SK-N-SH (cell line): ENCODE data around the gene BRINP3. TPM values are rescaled to one million over a fixed set of nuclear protein-coding genes. Genes with fewer than 3 reads are reported as not detected.
A peak's percentile ranks its signal among the peaks of the same experiment; 100 is the strongest.

Experiments used
- CTCF ChIA-PET: fragments of 300-600, 350-600 bp; formaldehyde crosslinking; extraction: SDS; loops from one replicate; lab custom pipeline; 2021; lab: Yijun Ruan, JAX
- POLR2A ChIA-PET: fragments of 350-600 bp; sonication (Branson Sonifier 250); formaldehyde crosslinking; extraction: SDS; loops from one replicate; lab custom pipeline; 2020; ENCODE audit warnings: antibody characterized with exemption, inconsistent platforms; lab: Yijun Ruan, JAX
- DNase-seq: peaks from one replicate; pipeline ENCODE4 v3.0.0; 2012
- H2AFZ ChIP-seq: fragments of 200-600 bp; sonication (generic); 2 replicates; pipeline ENCODE4 v1.8.1; 2016; ENCODE audit warnings: antibody characterized with exemption, mild to moderate bottlenecking, low read depth
- H3F3A ChIP-seq: fragments of 200-600 bp; sonication (generic); replicated peaks from 2 replicates; pipeline ENCODE3; 2016; ENCODE audit warnings: antibody characterized with exemption, mild to moderate bottlenecking; ENCODE audit not compliant: insufficient read depth
- H3K27ac ChIP-seq, 2 experiments: fragments of 200-500 bp in 1 of 2; fragments of 200-600 bp in 1 of 2; sonication (Bioruptor generic) in 1 of 2; sonication (generic), shearing (Covaris generic) in 1 of 2; 2 replicates each; pipeline versions ENCODE4 v1.5.1 to v1.6.1; 2014 to 2016; ENCODE audit warnings: low read depth in 2 of 2, inconsistent platforms in 1 of 2, low read length in 1 of 2, mild to moderate bottlenecking in 1 of 2, mixed read lengths in 1 of 2
- H3K27me3 ChIP-seq: fragments of 200-600 bp; sonication (generic), shearing (Covaris generic); 2 replicates; pipeline ENCODE4 v1.6.1; 2016; ENCODE audit warnings: mixed run types; ENCODE audit not compliant: insufficient read depth
- H3K36me3 ChIP-seq, 2 experiments: fragments of 200-500 bp in 1 of 2; fragments of 200-600 bp in 1 of 2; sonication (Bioruptor generic) in 1 of 2; sonication (generic) in 1 of 2; replicated peaks in 1 of 2; 2 replicates each; pipeline versions ENCODE3 to v1.5.1; 2014 to 2016; ENCODE audit warnings: low read length in 1 of 2, mild to moderate bottlenecking in 1 of 2; ENCODE audit not compliant: insufficient read depth in 2 of 2, control insufficient read depth in 1 of 2
- H3K4me1 ChIP-seq, 2 experiments: fragments of 200-500 bp in 1 of 2; fragments of 200-600 bp in 1 of 2; sonication (Bioruptor generic) in 1 of 2; sonication (generic), shearing (Covaris generic) in 1 of 2; 2 replicates each; pipeline versions ENCODE4 v1.5.1 to v1.6.1; 2014 to 2016; ENCODE audit warnings: low read depth in 1 of 2, low read length in 1 of 2, mixed run types in 1 of 2; ENCODE audit not compliant: insufficient read depth in 2 of 2, control insufficient read depth in 1 of 2
- H3K4me2 ChIP-seq: fragments of 200-600 bp; sonication (generic), shearing (Covaris generic); 2 replicates; pipeline ENCODE4 v1.6.1; 2017; ENCODE audit warnings: mixed run types
- H3K4me3 ChIP-seq, 2 experiments: fragments of 200-500 bp in 1 of 2; fragments of 200-600 bp in 1 of 2; sonication (Bioruptor generic) in 1 of 2; sonication (generic), shearing (Covaris generic) in 1 of 2; 2 replicates each; pipeline versions ENCODE4 v1.5.1 to v1.8.1; 2014 to 2016; ENCODE audit warnings: low read depth in 2 of 2, inconsistent platforms in 1 of 2, low read length in 1 of 2, mild to moderate bottlenecking in 1 of 2, mixed read lengths in 1 of 2, moderate library complexity in 1 of 2
- H3K79me2 ChIP-seq: fragments of 200-600 bp; sonication (generic); 2 replicates; pipeline ENCODE4 v1.8.1; 2017; ENCODE audit warnings: mild to moderate bottlenecking; ENCODE audit not compliant: insufficient read depth
- H3K9ac ChIP-seq: fragments of 200-600 bp; sonication (generic); 2 replicates; pipeline ENCODE4 v1.6.1; 2017; ENCODE audit warnings: mixed run types
- H3K9me2 ChIP-seq: fragments of 200-600 bp; sonication (generic); 2 replicates; pipeline ENCODE4 v1.6.1; 2017; ENCODE audit warnings: mixed run types
- H3K9me3 ChIP-seq: fragments of 200-600 bp; sonication (generic); 2 replicates; pipeline ENCODE4 v1.6.1; 2017; ENCODE audit warnings: mixed run types, mild to moderate bottlenecking, moderate library complexity
- H4K20me1 ChIP-seq: fragments of 200-600 bp; sonication (generic); 2 replicates; pipeline ENCODE4 v1.6.1; 2017; ENCODE audit warnings: mild to moderate bottlenecking, mixed run types; ENCODE audit not compliant: insufficient read depth
- CHD2 ChIP-seq: fragments of 150-350 bp; IDR thresholded peaks from 2 replicates; pipeline ENCODE4 v1.6.1; 2018; ENCODE audit warnings: low read length; ENCODE audit not compliant: partially characterized antibody
- EP300 ChIP-seq, 2 experiments: IDR thresholded peaks; 2 replicates each; pipeline versions ENCODE4 v1.4.0 to v1.6.1; 2012; ENCODE audit warnings: borderline replicate concordance in 1 of 2, low read depth in 1 of 2, low read length in 1 of 2
- FOSL2 ChIP-seq: IDR thresholded peaks from 2 replicates; pipeline ENCODE4 v1.4.0; 2012; ENCODE audit warnings: low read depth, mild to moderate bottlenecking, moderate library complexity, borderline replicate concordance
- FOXJ3 ChIP-seq: sonication (generic); formaldehyde crosslinking; IDR thresholded peaks from 2 replicates; pipeline ENCODE4 v1.5.1; 2020; ENCODE audit warnings: mild to moderate bottlenecking, missing genetic modification reagents
- FOXM1 ChIP-seq: IDR thresholded peaks from 2 replicates; pipeline ENCODE4 v1.4.0; 2012; ENCODE audit warnings: low read depth, mild to moderate bottlenecking
- IRF3 ChIP-seq: fragments of 150-350 bp; IDR thresholded peaks from 2 replicates; pipeline ENCODE4 v1.6.1; 2016; ENCODE audit warnings: mild to moderate bottlenecking, low read depth, low read length
- MAX ChIP-seq: IDR thresholded peaks from 2 replicates; pipeline ENCODE4 v1.4.0; 2012; ENCODE audit warnings: low read depth
- MEF2A ChIP-seq: IDR thresholded peaks from 2 replicates; pipeline ENCODE4 v1.4.0; 2012; ENCODE audit warnings: low read depth, borderline replicate concordance
- MXI1 ChIP-seq: IDR thresholded peaks from 2 replicates; pipeline ENCODE4 v1.6.1; 2012; ENCODE audit warnings: mild to moderate bottlenecking, low read depth, low read length, improper control_type of control experiment
- NFIC ChIP-seq: IDR thresholded peaks from 2 replicates; pipeline ENCODE4 v1.4.0; 2012; ENCODE audit warnings: borderline replicate concordance
- NRF1 ChIP-seq: IDR thresholded peaks from 2 replicates; pipeline ENCODE4 v1.6.1; 2012; ENCODE audit warnings: low read depth, mild to moderate bottlenecking, low read length
- PBX3 ChIP-seq: IDR thresholded peaks from 2 replicates; pipeline ENCODE4; 2012
- POLR2AphosphoS5 ChIP-seq: IDR thresholded peaks from 2 replicates; pipeline ENCODE4 v1.6.1; 2012; ENCODE audit warnings: low read depth, low read length
- RCOR1 ChIP-seq: fragments of 150-350 bp; IDR thresholded peaks from 2 replicates; pipeline ENCODE4 v1.6.1; 2017; ENCODE audit warnings: antibody characterized with exemption, low read length
- REST ChIP-seq: IDR thresholded peaks from 2 replicates; pipeline ENCODE4 v1.6.1; 2012; ENCODE audit warnings: mild to moderate bottlenecking, low read depth, low read length, moderate library complexity
- RFX5 ChIP-seq: IDR thresholded peaks from 2 replicates; pipeline ENCODE4 v1.6.1; 2012; ENCODE audit warnings: mild to moderate bottlenecking, improper control_type of control experiment, low read length
- SIN3A ChIP-seq: IDR thresholded peaks from 2 replicates; pipeline ENCODE4 v1.6.1; 2012; ENCODE audit warnings: low read depth, mild to moderate bottlenecking, low read length, moderate library complexity, borderline replicate concordance
- SMC3 ChIP-seq: IDR thresholded peaks from 2 replicates; pipeline ENCODE4 v1.6.1; 2012; ENCODE audit warnings: low read depth, low read length, improper control_type of control experiment
- TAF1 ChIP-seq: IDR thresholded peaks from 2 replicates; pipeline ENCODE4 v1.6.1; 2012; ENCODE audit warnings: low read depth, mild to moderate bottlenecking, low read length, moderate library complexity, borderline replicate concordance
- TCF12 ChIP-seq: IDR thresholded peaks from 2 replicates; pipeline ENCODE4 v1.4.0; 2012
- TEAD4 ChIP-seq: IDR thresholded peaks from 2 replicates; pipeline ENCODE4 v1.4.0; 2012; ENCODE audit warnings: mild to moderate bottlenecking, borderline replicate concordance; ENCODE audit not compliant: insufficient read depth
- USF1 ChIP-seq: IDR thresholded peaks from 2 replicates; pipeline ENCODE4 v1.4.0; 2012; ENCODE audit warnings: low read depth, borderline replicate concordance
- YY1 ChIP-seq: IDR thresholded peaks from 2 replicates; pipeline ENCODE4 v1.4.0; 2012; ENCODE audit warnings: low read depth, mild to moderate bottlenecking
- ZBTB33 ChIP-seq: IDR thresholded peaks from 2 replicates; pipeline ENCODE4 v1.4.0; 2012; ENCODE audit warnings: low read depth, borderline replicate concordance
- WGBS: methylation state at CpG from one replicate; pipeline ENCODE4 v1.1.6; 2017; ENCODE audit warnings: low lambda C conversion rate; 5-methylcytosine and 5-hydroxymethylcytosine counted together
- polyA plus RNA-seq, 3 experiments: library from polyadenylated mRNA; depleted of rRNA; stranded (reverse); fragments of >200 nt; gene quantifications; 2 replicates each; pipeline ENCODE4 v1.2.3, GENCODE V29; 2012
- TF ChIP-seq, protein P1 (sequence below): fragments of 150-350 bp; IDR thresholded peaks from 2 replicates; pipeline ENCODE4 v1.6.1; 2017; ENCODE audit warnings: antibody characterized with exemption, low read length, low read depth, borderline replicate concordance

BRINP3 gene
- polyA plus RNA-seq, 1 of the 3 experiments (the other 2 are of a cell fraction) = not detected

DNA sequence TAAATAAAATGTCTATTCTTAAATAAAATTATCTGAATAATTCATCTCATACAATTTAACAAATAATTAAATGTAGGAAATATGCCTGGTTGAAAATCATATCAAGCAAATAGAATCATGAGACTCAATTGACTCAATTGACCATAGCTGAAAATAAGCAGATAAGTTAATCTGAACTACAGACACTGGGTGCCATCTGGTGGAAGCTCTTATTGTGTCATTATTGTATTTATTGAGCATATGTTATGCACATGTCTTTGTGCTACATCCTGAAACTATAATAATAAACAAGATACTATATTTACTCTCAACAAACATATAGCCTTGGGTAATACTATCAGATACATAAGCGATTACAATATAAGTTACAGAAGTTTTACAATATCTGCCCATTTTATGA is 41.0 kb downstream of the BRINP3 start:
- 45% methylated on average over 1 of the region's 1 CpG for WGBS
- CTCF ChIA-PET = interaction anchor here (0.6 to 1.8 kb wide), 5 partner anchors 17 to 1654 kb away, joined by 3 to 8 read pairs (median 3); no protein-coding TSS in a partner anchor
- TF ChIP-seq TCF12 = no peak
- no peak for TF ChIP-seq ZBTB33
- no peak for TF ChIP-seq RFX5
- TF ChIP-seq REST = no peak
- TF ChIP-seq FOXJ3 = no peak
- TF ChIP-seq MAX = no peak
- peak; percentile 36; the same call in 1 of the 2 replicates for TF ChIP-seq SMC3
- TF ChIP-seq NFIC = no peak
- TF ChIP-seq USF1 = no peak
- TF ChIP-seq YY1 = no peak
- TF ChIP-seq FOXM1 = no peak
- no peak for TF ChIP-seq POLR2AphosphoS5
- TF ChIP-seq RCOR1 = peak; percentile 66; the same call in 1 of the 2 replicates
- no peak for TF ChIP-seq NRF1
- TF ChIP-seq MXI1 = no peak
- peak in 1 of 2 experiments; percentile 63; a peak in 1 of 4 replicates for TF ChIP-seq EP300 (IDR thresholded peaks at IDR 0.05; ENCODE audit: borderline replicate concordance in 1 of 2, low read depth in 1 of 2, low read length in 1 of 2)
- no peak for TF ChIP-seq TAF1
- TF ChIP-seq IRF3 = no peak
- TF ChIP-seq FOSL2 = no peak
- no peak for TF ChIP-seq CHD2
- no peak for TF ChIP-seq SIN3A
- TF ChIP-seq TEAD4 = no peak
- no peak for TF ChIP-seq MEF2A
- TF ChIP-seq, protein P1, sequence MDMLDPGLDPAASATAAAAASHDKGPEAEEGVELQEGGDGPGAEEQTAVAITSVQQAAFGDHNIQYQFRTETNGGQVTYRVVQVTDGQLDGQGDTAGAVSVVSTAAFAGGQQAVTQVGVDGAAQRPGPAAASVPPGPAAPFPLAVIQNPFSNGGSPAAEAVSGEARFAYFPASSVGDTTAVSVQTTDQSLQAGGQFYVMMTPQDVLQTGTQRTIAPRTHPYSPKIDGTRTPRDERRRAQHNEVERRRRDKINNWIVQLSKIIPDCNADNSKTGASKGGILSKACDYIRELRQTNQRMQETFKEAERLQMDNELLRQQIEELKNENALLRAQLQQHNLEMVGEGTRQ = no peak
- TF ChIP-seq PBX3 = no peak

More for the DNA sequence above, 41.0 kb downstream of the BRINP3 start:
- H3K4me1 ChIP-seq = no peaks in the 10 kb centered on the region; a peak in 1 of 4 replicates
- no peaks in the 10 kb centered on the region for H3K9me2 ChIP-seq
- no peak overlapping the region for H3K4me3 ChIP-seq
- DNase-seq = peak; percentile 19
- H3K9ac ChIP-seq = no peak overlapping the region
- H3K9me3 ChIP-seq = no peaks in the 10 kb centered on the region
- H3K27ac ChIP-seq = no peak overlapping the region
- no peak overlapping the region for H2AFZ ChIP-seq
- H3K79me2 ChIP-seq = no peaks in the 10 kb centered on the region
- no peaks in the 10 kb centered on the region for H4K20me1 ChIP-seq
- no peaks in the 10 kb centered on the region for H3K36me3 ChIP-seq
- H3F3A ChIP-seq = no peaks in the 10 kb centered on the region
- POLR2A ChIA-PET = no interaction called here
- no peak overlapping the region for H3K4me2 ChIP-seq
- no peaks in the 10 kb centered on the region for H3K27me3 ChIP-seq
